ENCODE measurements around the gene ALKBH4. TPM values are rescaled to one million over a fixed set of nuclear protein-coding genes. Genes with fewer than 3 reads are reported as not detected.

ALKBH4 gene
- total and polyA plus RNA-seq, 11 donors: 4.9 to 19.4 (median 6.8) TPM

DNA sequence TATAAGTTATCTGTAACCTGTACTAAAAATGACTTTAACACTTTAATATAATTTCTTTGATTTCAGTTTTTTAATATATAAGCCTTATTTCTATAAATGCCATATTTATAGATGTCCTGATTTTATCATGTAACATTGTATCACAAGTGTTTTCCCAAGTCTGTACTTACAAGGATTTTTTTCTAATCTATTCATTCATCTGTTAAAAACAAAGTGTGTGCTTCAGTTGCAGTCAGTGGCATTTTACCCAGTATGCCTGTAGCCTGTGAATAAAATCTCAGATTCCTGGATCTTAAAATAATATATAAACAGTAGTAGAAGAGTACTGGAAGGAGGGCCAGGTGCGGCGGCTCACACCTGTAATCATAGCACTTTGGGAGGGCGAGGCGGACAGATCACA is 51.1 kb downstream of the ALKBH4 start:
- intact Hi-C loops (cut with DNase I): no loop called here

DNA sequence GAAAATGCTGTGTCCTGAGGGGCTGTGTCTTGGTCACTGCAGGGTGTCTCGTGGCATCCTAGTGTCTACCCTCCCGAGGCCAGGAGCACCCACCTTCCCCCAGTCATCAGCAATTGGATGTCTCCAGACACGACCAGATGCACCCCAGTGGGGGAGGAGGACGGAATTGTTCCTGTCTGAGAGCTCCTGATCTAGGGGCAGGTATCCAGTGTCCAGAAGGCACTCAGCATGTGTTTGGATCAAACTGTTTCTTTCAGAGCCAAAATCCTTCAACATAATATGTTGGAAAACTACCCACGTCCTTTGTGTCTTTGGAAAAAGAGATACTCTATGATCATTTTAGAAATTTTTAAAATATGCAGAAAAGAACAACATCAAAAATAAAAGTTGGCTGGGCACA is 51.6 kb downstream of the ALKBH4 start:
- 75 to 89% (median 81%) methylated on average over 5 of the region's 5 CpGs for WGBS, 4 donors
- no peaks in the 10 kb centered on the region for H3K27me3 ChIP-seq
- H3K27ac ChIP-seq: no peak overlapping the region
- DNase-seq: no peak
- H3K4me1 ChIP-seq: peaks cover 0 to 16% (median 6%) of the 10 kb centered on the region in 12 donors
- H3K36me3 ChIP-seq: peaks cover 0 to 96% (median 83%) of the 10 kb centered on the region in 9 donors
- no peak for ATAC-seq
- intact Hi-C loops (cut with DNase I): no loop called here
- peaks cover 0 to 8% (median 0%) of the 10 kb centered on the region in 12 donors for H3K9me3 ChIP-seq
- no peak overlapping the region for H3K4me3 ChIP-seq
- TF ChIP-seq, protein P1, sequence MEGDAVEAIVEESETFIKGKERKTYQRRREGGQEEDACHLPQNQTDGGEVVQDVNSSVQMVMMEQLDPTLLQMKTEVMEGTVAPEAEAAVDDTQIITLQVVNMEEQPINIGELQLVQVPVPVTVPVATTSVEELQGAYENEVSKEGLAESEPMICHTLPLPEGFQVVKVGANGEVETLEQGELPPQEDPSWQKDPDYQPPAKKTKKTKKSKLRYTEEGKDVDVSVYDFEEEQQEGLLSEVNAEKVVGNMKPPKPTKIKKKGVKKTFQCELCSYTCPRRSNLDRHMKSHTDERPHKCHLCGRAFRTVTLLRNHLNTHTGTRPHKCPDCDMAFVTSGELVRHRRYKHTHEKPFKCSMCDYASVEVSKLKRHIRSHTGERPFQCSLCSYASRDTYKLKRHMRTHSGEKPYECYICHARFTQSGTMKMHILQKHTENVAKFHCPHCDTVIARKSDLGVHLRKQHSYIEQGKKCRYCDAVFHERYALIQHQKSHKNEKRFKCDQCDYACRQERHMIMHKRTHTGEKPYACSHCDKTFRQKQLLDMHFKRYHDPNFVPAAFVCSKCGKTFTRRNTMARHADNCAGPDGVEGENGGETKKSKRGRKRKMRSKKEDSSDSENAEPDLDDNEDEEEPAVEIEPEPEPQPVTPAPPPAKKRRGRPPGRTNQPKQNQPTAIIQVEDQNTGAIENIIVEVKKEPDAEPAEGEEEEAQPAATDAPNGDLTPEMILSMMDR (IDR thresholded peaks at IDR 0.05): no peak
- TF ChIP-seq POLR2A (IDR thresholded peaks at IDR 0.05): no peak

More for the DNA sequence above, 51.1 kb downstream of the ALKBH4 start:
- no peak for TF ChIP-seq POLR2A (IDR thresholded peaks at IDR 0.05)
- TF ChIP-seq, protein P1 (IDR thresholded peaks at IDR 0.05): no peak
- ATAC-seq (no peak), DNase-seq (no peak)
- Histone ChIP-seq H3K4me1 (peaks cover 0 to 20% (median 6%) of the 10 kb centered on the region in 12 donors), H3K9me3 (peaks cover 0 to 8% (median 0%) of the 10 kb centered on the region in 12 donors), H3K36me3 (peaks cover 0 to 96% (median 83%) of the 10 kb centered on the region in 9 donors), H3K27ac (no peak overlapping the region), H3K27me3 (no peaks in the 10 kb centered on the region), H3K4me3 (no peak overlapping the region)
- 94 to 97% (median 96%) methylated on average over 4 of the region's 4 CpGs for WGBS, 4 donors

DNA sequence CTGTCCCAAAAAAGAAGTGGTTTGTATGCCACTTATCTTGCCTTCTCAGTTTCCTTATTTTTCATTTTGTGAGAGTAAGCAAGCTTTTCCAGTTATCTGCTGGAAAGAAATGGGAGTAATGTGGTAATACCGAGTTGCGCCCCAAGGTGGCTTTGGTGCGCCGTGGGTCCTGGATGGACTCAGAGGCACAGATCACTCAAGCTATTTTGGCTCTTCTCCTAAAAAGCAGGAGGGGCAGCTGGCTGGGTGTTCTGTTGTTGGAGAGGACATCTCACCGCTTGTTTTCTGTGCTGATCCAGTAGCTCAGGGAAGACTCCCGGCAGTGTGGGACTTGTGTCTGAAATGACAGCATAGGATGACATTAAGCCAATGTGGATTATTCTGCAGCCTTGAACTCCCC is 52.1 kb downstream of the ALKBH4 start:
- Histone ChIP-seq H3K36me3 (peaks cover 0 to 96% (median 85%) of the 10 kb centered on the region in 9 donors), H3K27me3 (no peaks in the 10 kb centered on the region), H3K9me3 (peaks cover 0 to 8% (median 0%) of the 10 kb centered on the region in 12 donors), H3K4me1 (peaks cover 0 to 15% (median 6%) of the 10 kb centered on the region in 12 donors), H3K4me3 (no peak overlapping the region), H3K27ac (no peak overlapping the region)
- ATAC-seq: peak; percentile 86 to 92 (median 88)
- WGBS, 4 donors: 38 to 44% (median 43%) methylated on average over 6 of the region's 6 CpGs
- intact Hi-C loops (cut with DNase I): no loop called here
- DNase-seq: peak in 3 of 5 donors; percentile 35 to 68 (median 55)
- TF ChIP-seq POLR2A (IDR thresholded peaks at IDR 0.05): no peak
- TF ChIP-seq, protein P1 (IDR thresholded peaks at IDR 0.05): peak; percentile 39 to 63 (median 50)

DNA sequence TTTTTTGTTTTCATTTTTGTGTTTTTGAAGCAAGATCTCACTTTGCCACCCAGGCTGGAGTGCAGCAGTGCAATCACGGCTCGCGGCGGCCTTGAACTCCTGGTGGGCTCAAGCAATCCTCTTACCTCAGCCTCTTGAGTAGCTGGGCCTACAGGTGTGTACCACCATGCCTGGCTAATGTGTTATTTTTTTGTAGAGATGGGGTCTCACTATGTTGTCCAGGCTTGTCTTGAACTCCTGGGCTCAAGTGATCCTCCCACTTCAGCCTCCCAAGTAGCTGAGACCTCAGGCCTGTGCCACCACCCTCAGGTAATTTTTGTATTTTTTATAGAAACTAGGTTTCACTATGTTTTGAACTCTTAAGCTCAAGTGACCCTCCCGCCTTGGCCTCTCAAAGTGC is 53.7 kb downstream of the ALKBH4 start:
- WGBS, 4 donors: 97 to 98% (median 98%) methylated on average over 5 of the region's 5 CpGs
- peaks cover 0 to 11% (median 6%) of the 10 kb centered on the region in 12 donors for H3K4me1 ChIP-seq
- no peak overlapping the region for H3K27ac ChIP-seq
- peaks cover 0 to 8% (median 0%) of the 10 kb centered on the region in 12 donors for H3K9me3 ChIP-seq
- H3K27me3 ChIP-seq: no peaks in the 10 kb centered on the region
- H3K36me3 ChIP-seq: peaks cover 0 to 99% (median 86%) of the 10 kb centered on the region in 9 donors
- no peak overlapping the region for H3K4me3 ChIP-seq
- intact Hi-C loops (cut with DNase I): no loop called here
- DNase-seq (no peak), ATAC-seq (no peak)
- TF ChIP-seq, protein P1 (IDR thresholded peaks at IDR 0.05): no peak
- TF ChIP-seq POLR2A (IDR thresholded peaks at IDR 0.05): no peak

All from heart left ventricle (tissue), 16 donors.